Tibial nerve (tissue), 4 donors: ENCODE results near the gene SQOR. TPM values are rescaled to one million over a fixed set of nuclear protein-coding genes. Genes with fewer than 3 reads are reported as not detected.

Source experiments
- DNase-seq, 2 donors: peaks; one replicate each; pipeline ENCODE4 v3.0.0-alpha.2; 2019; ENCODE audit warnings: low spot score in 2 of 2
- H3K27ac ChIP-seq, 4 donors: fragments of 200-600 bp; sonication (generic) in 3 of 4; one replicate each; pipeline ENCODE4 v1.5.1; 2017 to 2019; ENCODE audit warnings: mild to moderate bottlenecking in 1 of 4
- H3K27me3 ChIP-seq, 2 donors: fragments of 200-600 bp; sonication (generic) in 1 of 2; one replicate each; pipeline versions ENCODE4 v1.5.1 to v1.6.0; 2017 to 2019
- H3K36me3 ChIP-seq, 3 donors: fragments of 200-600 bp; sonication (generic); one replicate each; pipeline ENCODE4 v1.5.1; 2018 to 2019
- H3K4me1 ChIP-seq, 4 donors: fragments of 200-600 bp; sonication (generic) in 3 of 4; one replicate each; pipeline ENCODE4 v1.5.1; 2017 to 2019
- H3K4me3 ChIP-seq, 4 donors: fragments of 200-600 bp; sonication (generic) in 3 of 4; one replicate each; pipeline ENCODE4 v1.5.1; 2017 to 2019; ENCODE audit warnings: mild to moderate bottlenecking in 1 of 4, moderate library complexity in 1 of 4
- H3K9me3 ChIP-seq, 4 donors: fragments of 200-600 bp; sonication (generic) in 3 of 4; one replicate each; pipeline ENCODE4 v1.5.1; 2017 to 2019
- EP300 ChIP-seq, 2 donors: sonication (generic); formaldehyde crosslinking; IDR thresholded peaks; one replicate each; pipeline ENCODE4 v1.6.1; 2017; ENCODE audit warnings: antibody characterized with exemption in 2 of 2, mild to moderate bottlenecking in 1 of 2
- POLR2A ChIP-seq, 2 donors: fragments of 450-650 bp; IDR thresholded peaks; one replicate each; pipeline ENCODE4 v1.6.1; 2017; ENCODE audit warnings: antibody characterized with exemption in 2 of 2, mild to moderate bottlenecking in 2 of 2, moderate library complexity in 2 of 2
- whole genome bisulfite sequencing, 2 donors: methylation state at CpG; one replicate each; pipeline ENCODE4 v1.1.5; 2018; 5-methylcytosine and 5-hydroxymethylcytosine counted together
- small RNA-seq: library from RNA; depleted of rRNA; stranded (forward); fragments of <200 nt; gene quantifications from one replicate; pipeline ENCODE3, GENCODE V24; 2016
- total RNA-seq, 4 donors: library from RNA; depleted of rRNA; stranded (reverse); fragments of >200 nt; gene quantifications; one replicate each; pipeline ENCODE4 v1.1.0, GENCODE V29; 2016
- TF ChIP-seq, protein P1 (sequence below), 5 experiments: fragments of 200-600 bp in 3 of 5; fragments of 450-650 bp in 2 of 5; sonication (generic) in 3 of 5; IDR thresholded peaks; one replicate each; pipeline ENCODE4 v1.5.1; 2016 to 2019; ENCODE audit warnings: antibody characterized with exemption in 5 of 5, mild to moderate bottlenecking in 3 of 5, moderate library complexity in 2 of 5

The SQOR gene
- total RNA-seq, 4 donors from 2014 or later = 50.4 to 96.1 (median 60.2) TPM

DNA sequence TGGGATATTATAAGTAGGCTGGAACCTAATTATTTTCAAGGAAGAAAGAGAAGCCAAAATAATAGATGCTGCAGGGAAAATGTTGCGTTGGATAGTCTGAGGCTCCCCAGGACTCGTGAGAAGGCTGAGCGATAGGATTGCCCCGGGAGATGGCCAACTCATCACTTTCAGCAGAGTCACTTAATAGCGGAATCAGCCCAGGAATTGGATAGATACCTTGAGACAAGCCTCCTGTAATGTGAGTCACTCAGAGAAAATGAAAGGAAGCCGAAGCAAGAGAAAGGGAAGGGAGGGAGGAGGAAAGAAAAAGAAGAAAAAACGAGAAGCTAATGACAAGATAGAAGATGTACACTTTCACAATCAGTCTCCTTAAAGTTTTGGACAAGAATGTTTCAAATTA lies 94.3 kb downstream of the SQOR start:
- TF ChIP-seq EP300 (IDR thresholded peaks at IDR 0.05) (no peak), POLR2A (IDR thresholded peaks at IDR 0.05) (no peak)
- TF ChIP-seq, protein P1, sequence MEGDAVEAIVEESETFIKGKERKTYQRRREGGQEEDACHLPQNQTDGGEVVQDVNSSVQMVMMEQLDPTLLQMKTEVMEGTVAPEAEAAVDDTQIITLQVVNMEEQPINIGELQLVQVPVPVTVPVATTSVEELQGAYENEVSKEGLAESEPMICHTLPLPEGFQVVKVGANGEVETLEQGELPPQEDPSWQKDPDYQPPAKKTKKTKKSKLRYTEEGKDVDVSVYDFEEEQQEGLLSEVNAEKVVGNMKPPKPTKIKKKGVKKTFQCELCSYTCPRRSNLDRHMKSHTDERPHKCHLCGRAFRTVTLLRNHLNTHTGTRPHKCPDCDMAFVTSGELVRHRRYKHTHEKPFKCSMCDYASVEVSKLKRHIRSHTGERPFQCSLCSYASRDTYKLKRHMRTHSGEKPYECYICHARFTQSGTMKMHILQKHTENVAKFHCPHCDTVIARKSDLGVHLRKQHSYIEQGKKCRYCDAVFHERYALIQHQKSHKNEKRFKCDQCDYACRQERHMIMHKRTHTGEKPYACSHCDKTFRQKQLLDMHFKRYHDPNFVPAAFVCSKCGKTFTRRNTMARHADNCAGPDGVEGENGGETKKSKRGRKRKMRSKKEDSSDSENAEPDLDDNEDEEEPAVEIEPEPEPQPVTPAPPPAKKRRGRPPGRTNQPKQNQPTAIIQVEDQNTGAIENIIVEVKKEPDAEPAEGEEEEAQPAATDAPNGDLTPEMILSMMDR (IDR thresholded peaks at IDR 0.05) = no peak
- H3K27me3 ChIP-seq = no peaks in the 10 kb centered on the region
- H3K27ac ChIP-seq = no peak overlapping the region
- no peaks in the 10 kb centered on the region for H3K9me3 ChIP-seq
- WGBS, 2 donors = 68 to 85% methylated on average over 7 of the region's 7 CpGs
- DNase-seq = no peak
- no peak overlapping the region for H3K4me3 ChIP-seq
- H3K36me3 ChIP-seq = no peaks in the 10 kb centered on the region
- no peaks in the 10 kb centered on the region for H3K4me1 ChIP-seq

DNA sequence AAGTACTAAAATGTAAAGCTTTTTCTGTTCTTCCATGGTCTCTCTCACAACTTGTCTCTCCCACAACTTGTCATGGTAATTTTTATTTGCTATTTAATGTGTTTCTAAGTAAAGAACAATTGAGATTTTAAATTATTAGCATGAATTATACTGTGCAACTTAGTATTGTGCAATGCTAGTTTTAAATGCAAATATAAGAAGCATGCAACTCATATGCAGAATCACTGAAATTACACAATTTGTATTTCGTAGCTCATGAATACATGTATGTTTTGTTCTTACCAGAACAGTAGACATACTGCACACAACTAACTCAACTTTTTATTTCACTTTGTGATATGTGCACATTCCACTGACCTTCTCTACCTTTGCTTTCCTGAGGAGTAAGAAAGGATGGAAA lies 96.5 kb downstream of the SQOR start:
- no peaks in the 10 kb centered on the region for H3K27me3 ChIP-seq
- H3K9me3 ChIP-seq = no peaks in the 10 kb centered on the region
- H3K4me1 ChIP-seq = no peaks in the 10 kb centered on the region
- WGBS, 2 donors = 87 to 94% methylated on average over 1 of the region's 1 CpG
- no peak for DNase-seq
- no peak overlapping the region for H3K4me3 ChIP-seq
- H3K36me3 ChIP-seq = no peaks in the 10 kb centered on the region
- TF ChIP-seq POLR2A (IDR thresholded peaks at IDR 0.05) = no peak
- TF ChIP-seq, protein P1 (IDR thresholded peaks at IDR 0.05) = no peak
- TF ChIP-seq EP300 (IDR thresholded peaks at IDR 0.05) = no peak
- no peak overlapping the region for H3K27ac ChIP-seq

DNA sequence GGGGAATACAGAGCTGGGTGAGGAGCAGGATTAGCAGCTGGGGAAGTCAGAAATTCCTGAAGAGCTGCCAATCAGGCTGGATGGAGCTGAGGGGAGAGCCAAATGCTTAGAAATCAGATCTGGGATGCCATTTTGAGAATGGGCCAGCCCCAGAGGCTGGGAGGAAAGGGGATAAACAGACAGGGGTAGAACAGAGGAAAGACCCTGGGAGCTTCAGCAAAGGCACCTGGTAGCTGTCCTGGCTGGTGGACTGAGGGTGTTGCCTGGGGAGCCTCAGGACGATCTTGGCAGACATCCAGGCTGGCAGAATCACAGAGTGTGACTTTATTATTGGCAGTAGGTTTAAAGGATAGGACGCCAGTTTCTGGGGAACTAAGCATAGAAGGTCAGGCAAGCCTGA lies 97.8 kb downstream of the SQOR start:
- H3K36me3 ChIP-seq = no peaks in the 10 kb centered on the region
- H3K27ac ChIP-seq = no peak overlapping the region
- 20 to 33% methylated on average over 2 of the region's 2 CpGs for WGBS, 2 donors
- no peak overlapping the region for H3K4me3 ChIP-seq
- no peaks in the 10 kb centered on the region for H3K9me3 ChIP-seq
- no peak for DNase-seq
- no peaks in the 10 kb centered on the region for H3K27me3 ChIP-seq
- no peaks in the 10 kb centered on the region for H3K4me1 ChIP-seq
- TF ChIP-seq EP300 (IDR thresholded peaks at IDR 0.05) = no peak

DNA sequence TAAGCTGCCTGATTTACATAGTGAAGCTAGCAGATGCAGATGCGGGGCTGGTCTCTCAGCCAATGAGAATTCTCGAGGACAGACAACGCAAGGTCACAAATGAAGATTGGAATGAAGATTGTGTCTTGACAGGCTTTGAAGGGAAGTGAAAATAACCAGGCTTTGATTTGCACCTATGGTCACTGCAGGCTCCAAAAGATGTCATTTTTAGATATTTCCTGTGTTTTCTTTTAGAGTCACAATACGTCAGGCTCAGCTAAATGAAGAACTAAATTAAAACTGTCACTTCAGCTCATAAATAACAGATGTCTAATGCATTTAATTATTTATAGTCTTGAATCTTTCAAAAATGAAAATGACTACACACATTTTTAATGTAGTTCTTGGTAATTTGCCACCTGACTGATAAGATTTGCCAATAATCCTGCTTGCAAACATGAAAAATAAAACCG lies 99.5 kb downstream of the SQOR start:
- Histone ChIP-seq H3K27me3 (no peaks in the 10 kb centered on the region), H3K4me3 (no peak overlapping the region), H3K36me3 (no peaks in the 10 kb centered on the region), H3K9me3 (no peaks in the 10 kb centered on the region), H3K4me1 (no peaks in the 10 kb centered on the region), H3K27ac (no peak overlapping the region)
- 76 to 79% methylated on average over 5 of the region's 5 CpGs for WGBS, 2 donors
- TF ChIP-seq EP300 (IDR thresholded peaks at IDR 0.05) (no peak), POLR2A (IDR thresholded peaks at IDR 0.05) (no peak)
- TF ChIP-seq, protein P1 (IDR thresholded peaks at IDR 0.05) = no peak
- no peak for DNase-seq

Small RNA genes within 50 kb of the gene (small RNA-seq; reads per million reads assigned to genes)
- not detected for gene RF00019

Other genes with a start within 250 kb of the SQOR start
- 10 to 100 TPM in 3 of 4 donors, 1 to 10 TPM in 1; 8.2 to 13.1 (median 11.2) TPM for gene SLC30A4, start 112.3 kb upstream of the SQOR start, total RNA-seq
- gene BLOC1S6, start 47.6 kb upstream of the SQOR start, total RNA-seq = 10 to 100 TPM; 35.6 to 70.8 (median 52.5) TPM